ENCODE results near the gene MEI4.
"Not testable (repeated sequence)": the region's sequence is repeated elsewhere in the genome, so short reads cannot be mapped to it uniquely, and the experiment has no call there.

The MEI4 gene

DNA sequence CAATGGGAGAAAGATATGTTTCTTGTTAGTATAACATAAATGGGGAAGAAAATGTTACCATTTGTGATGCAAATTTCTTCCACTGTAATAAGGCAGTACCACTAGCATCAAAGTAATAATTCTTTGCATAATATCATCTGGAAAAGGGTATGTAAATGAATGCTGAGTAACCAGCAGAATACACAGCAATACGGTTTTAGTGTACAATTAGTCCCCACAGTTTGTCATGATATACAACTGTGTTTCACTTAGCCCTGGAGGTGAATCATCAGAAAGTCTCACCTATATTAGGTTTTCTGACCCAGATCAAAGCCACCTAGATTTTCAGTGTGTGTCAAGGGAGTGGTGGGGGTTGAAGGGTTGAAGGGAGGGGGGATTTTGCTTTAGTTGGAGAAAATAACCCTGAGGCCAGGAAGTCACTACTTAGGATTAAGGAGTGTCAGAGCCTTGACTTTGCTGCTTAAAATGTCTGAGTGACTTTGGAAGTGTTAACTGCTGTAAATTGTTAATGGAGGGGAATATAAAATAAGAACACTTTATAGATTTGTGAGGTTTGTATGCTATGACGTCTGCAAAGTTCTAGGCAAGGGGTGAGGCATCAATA is 8.6 kb upstream of the MEI4 start:
- H3K4me3 ChIP-seq (IDR thresholded peaks at IDR 0.05; ENCODE audit: insufficient read depth, low read depth, low read length), result no peak overlapping the region
- no peak for TF ChIP-seq CTCF (conservative IDR thresholded peaks at IDR 0.05; ENCODE audit: low read depth, low read length)
- H3K4me1 ChIP-seq (ENCODE audit: low read depth, poor library complexity, severe bottlenecking), result no peaks in the 10 kb centered on the region
- no peaks in the 10 kb centered on the region for H3K27me3 ChIP-seq (ENCODE audit: insufficient read depth, low read depth)
- H3K4me2 ChIP-seq, result no peak overlapping the region
- H3K9ac ChIP-seq, result no peak overlapping the region
- H3K36me3 ChIP-seq (ENCODE audit: insufficient read depth), result no peaks in the 10 kb centered on the region
- no peaks in the 10 kb centered on the region for H4K20me1 ChIP-seq (ENCODE audit: insufficient read depth)
- no peaks in the 10 kb centered on the region for H3K79me2 ChIP-seq (ENCODE audit: insufficient read depth, low read depth)
- H3K27ac ChIP-seq, result no peak overlapping the region
- H2AFZ ChIP-seq (ENCODE audit: low read depth), result no peak overlapping the region

GRCh38 chr6:77650098-77650663 is 2.7 kb upstream of the MEI4 start:
- Histone ChIP-seq H2AFZ (ENCODE audit: low read depth) (no peak overlapping the region), H3K9ac (no peak overlapping the region), H3K27me3 (ENCODE audit: insufficient read depth, low read depth) (no peaks in the 10 kb centered on the region), H3K4me3 (IDR thresholded peaks at IDR 0.05; ENCODE audit: insufficient read depth, low read depth, low read length) (no peak overlapping the region), H3K36me3 (ENCODE audit: insufficient read depth) (no peaks in the 10 kb centered on the region), H3K4me1 (ENCODE audit: low read depth, poor library complexity, severe bottlenecking) (no peaks in the 10 kb centered on the region), H4K20me1 (ENCODE audit: insufficient read depth) (no peaks in the 10 kb centered on the region), H3K27ac (no peak overlapping the region), H3K79me2 (ENCODE audit: insufficient read depth, low read depth) (no peaks in the 10 kb centered on the region), H3K4me2 (no peak overlapping the region)
- no peak for TF ChIP-seq CTCF (conservative IDR thresholded peaks at IDR 0.05; ENCODE audit: low read depth, low read length)

DNA sequence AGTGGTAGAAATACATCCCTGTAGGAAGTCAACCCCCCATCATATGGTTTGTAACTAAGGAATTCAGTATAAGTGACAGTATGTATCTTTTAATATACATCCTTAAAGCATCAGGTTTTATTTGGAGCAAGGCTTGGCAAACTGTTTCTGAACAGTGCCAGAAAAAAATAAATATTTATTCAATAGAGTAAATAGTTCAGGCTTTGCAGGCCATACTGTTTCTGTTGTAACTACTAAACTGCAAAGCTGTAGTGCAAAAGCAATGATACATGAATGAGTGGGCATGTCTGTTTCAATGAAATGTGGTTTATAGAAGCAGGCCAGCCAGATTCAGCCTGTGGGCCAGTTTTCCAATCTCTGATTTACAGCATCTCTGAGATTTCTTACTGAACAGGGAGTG is 977 bp downstream of the MEI4 start:
- Histone ChIP-seq H3K27ac (no peak overlapping the region), H3K9ac (no peak overlapping the region), H2AFZ (ENCODE audit: low read depth) (no peak overlapping the region), H3K36me3 (ENCODE audit: insufficient read depth) (no peaks in the 10 kb centered on the region), H3K4me1 (ENCODE audit: low read depth, poor library complexity, severe bottlenecking) (no peaks in the 10 kb centered on the region), H3K27me3 (ENCODE audit: insufficient read depth, low read depth) (no peaks in the 10 kb centered on the region), H3K79me2 (ENCODE audit: insufficient read depth, low read depth) (no peaks in the 10 kb centered on the region), H3K4me2 (no peak overlapping the region), H3K4me3 (IDR thresholded peaks at IDR 0.05; ENCODE audit: insufficient read depth, low read depth, low read length) (no peak overlapping the region), H4K20me1 (ENCODE audit: insufficient read depth) (no peaks in the 10 kb centered on the region)
- TF ChIP-seq CTCF (conservative IDR thresholded peaks at IDR 0.05; ENCODE audit: low read depth, low read length), result no peak

DNA sequence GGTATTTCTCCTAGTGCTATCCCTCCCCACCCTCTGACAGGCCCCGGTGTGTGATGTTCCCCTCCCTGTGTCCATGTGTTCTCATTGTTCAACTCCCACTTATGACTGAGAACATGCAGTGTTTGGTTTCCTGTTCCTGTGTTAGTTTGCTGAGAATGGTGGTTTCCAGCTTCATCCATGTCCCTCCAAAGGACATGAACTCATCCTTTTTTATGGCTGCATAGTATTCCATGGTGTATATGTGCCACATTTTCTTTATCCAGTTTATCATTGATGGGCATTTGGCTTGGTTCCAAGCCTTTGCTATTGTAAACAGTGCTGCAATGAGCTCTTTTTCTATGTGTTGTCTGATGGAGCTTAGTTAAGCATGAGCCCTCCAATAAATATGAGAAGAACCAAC is 2.2 kb downstream of the MEI4 start:
- H3K4me3 ChIP-seq (IDR thresholded peaks at IDR 0.05; ENCODE audit: insufficient read depth, low read depth, low read length); H3K79me2 ChIP-seq (ENCODE audit: insufficient read depth, low read depth): not testable (repeated sequence)

GRCh38 chr6:77656999-77657764 is 4.3 kb downstream of the MEI4 start:
- H3K27me3 ChIP-seq (ENCODE audit: insufficient read depth, low read depth), result no peaks in the 10 kb centered on the region

More for the DNA sequence above, 2.2 kb downstream of the MEI4 start:
- H3K36me3 ChIP-seq (ENCODE audit: insufficient read depth); H3K9ac ChIP-seq; H3K27me3 ChIP-seq (ENCODE audit: insufficient read depth, low read depth); H2AFZ ChIP-seq (ENCODE audit: low read depth); H3K4me2 ChIP-seq; H3K4me1 ChIP-seq (ENCODE audit: low read depth, poor library complexity, severe bottlenecking); H3K27ac ChIP-seq; H4K20me1 ChIP-seq (ENCODE audit: insufficient read depth): not testable (repeated sequence)

More at GRCh38 chr6:77656999-77657764, 4.3 kb downstream of the MEI4 start:
- H3K36me3 ChIP-seq (ENCODE audit: insufficient read depth), result no peaks in the 10 kb centered on the region
- no peaks in the 10 kb centered on the region for H3K4me1 ChIP-seq (ENCODE audit: low read depth, poor library complexity, severe bottlenecking)
- no peak overlapping the region for H3K4me3 ChIP-seq (IDR thresholded peaks at IDR 0.05; ENCODE audit: insufficient read depth, low read depth, low read length)
- H3K9ac ChIP-seq, result no peak overlapping the region
- no peak for TF ChIP-seq CTCF (conservative IDR thresholded peaks at IDR 0.05; ENCODE audit: low read depth, low read length)
- no peak overlapping the region for H3K4me2 ChIP-seq
- H4K20me1 ChIP-seq (ENCODE audit: insufficient read depth), result no peaks in the 10 kb centered on the region
- H3K79me2 ChIP-seq (ENCODE audit: insufficient read depth, low read depth), result no peaks in the 10 kb centered on the region
- no peak overlapping the region for H2AFZ ChIP-seq (ENCODE audit: low read depth)
- no peak overlapping the region for H3K27ac ChIP-seq
